ENCODE results near the gene NDOR1.
"Not testable (repeated sequence)": the region's sequence is repeated elsewhere in the genome, so short reads cannot be mapped to it uniquely, and the experiment has no call there.

Gene NDOR1

GRCh38 chr9:137236238-137236935 is 30.9 kb downstream of the NDOR1 start:
- TF ChIP-seq CTCF (IDR thresholded peaks at IDR 0.05; ENCODE audit: insufficient read depth, low read length, poor library complexity, severe bottlenecking), result peak; percentile 99
- DNase-seq (ENCODE audit: extremely low read depth, insufficient read length), result peak; percentile 85
- peak overlapping the region; percentile 31; the same call in 1 of the 2 replicates for H3K4me3 ChIP-seq (replicated peaks; ENCODE audit: low read depth, low read length)
- no peaks in the 10 kb centered on the region; the same call in 1 of the 2 replicates for H3K27me3 ChIP-seq (replicated peaks; ENCODE audit: control insufficient read depth, insufficient read depth, low read length)
- no peaks in the 10 kb centered on the region for H3K36me3 ChIP-seq (ENCODE audit: control insufficient read depth, insufficient read depth, low read length)

- H3K4me3 ChIP-seq (replicated peaks; ENCODE audit: low read depth, low read length), result peak overlapping the region; percentile 31; the same call in 1 of the 2 replicates
- TF ChIP-seq CTCF (IDR thresholded peaks at IDR 0.05; ENCODE audit: insufficient read depth, low read length, poor library complexity, severe bottlenecking), result no peak
- no peak for DNase-seq (ENCODE audit: extremely low read depth, insufficient read length)
- no peaks in the 10 kb centered on the region; the same call in 1 of the 2 replicates for H3K27me3 ChIP-seq (replicated peaks; ENCODE audit: control insufficient read depth, insufficient read depth, low read length)
- H3K36me3 ChIP-seq (ENCODE audit: control insufficient read depth, insufficient read depth, low read length), result peaks cover under 1% of the 10 kb centered on the region
Observed at GRCh38 chr9:137236936-137237421, 31.5 kb downstream of the NDOR1 start.

- no peak for DNase-seq (ENCODE audit: extremely low read depth, insufficient read length)
- Histone ChIP-seq H3K27me3 (replicated peaks; ENCODE audit: control insufficient read depth, insufficient read depth, low read length) (no peaks in the 10 kb centered on the region; the same call in 1 of the 2 replicates), H3K4me3 (replicated peaks; ENCODE audit: low read depth, low read length) (no peak overlapping the region), H3K36me3 (ENCODE audit: control insufficient read depth, insufficient read depth, low read length) (peaks cover 10% of the 10 kb centered on the region)
- TF ChIP-seq CTCF (IDR thresholded peaks at IDR 0.05; ENCODE audit: insufficient read depth, low read length, poor library complexity, severe bottlenecking), result no peak
Observed at GRCh38 chr9:137237759-137238726, 32.5 kb downstream of the NDOR1 start.

GRCh38 chr9:137239541-137240200 is 34.2 kb downstream of the NDOR1 start:
- not testable (repeated sequence) for DNase-seq (ENCODE audit: extremely low read depth, insufficient read length); H3K27me3 ChIP-seq (replicated peaks; ENCODE audit: control insufficient read depth, insufficient read depth, low read length)
- peak overlapping the region; percentile 80 for H3K4me3 ChIP-seq (replicated peaks; ENCODE audit: low read depth, low read length)
- H3K36me3 ChIP-seq (ENCODE audit: control insufficient read depth, insufficient read depth, low read length), result peaks cover 18% of the 10 kb centered on the region

GRCh38 chr9:137240318-137240840 is 34.9 kb downstream of the NDOR1 start:
- peak overlapping the region; percentile 80 for H3K4me3 ChIP-seq (replicated peaks; ENCODE audit: low read depth, low read length)
- no peak for DNase-seq (ENCODE audit: extremely low read depth, insufficient read length)
- TF ChIP-seq CTCF (IDR thresholded peaks at IDR 0.05; ENCODE audit: insufficient read depth, low read length, poor library complexity, severe bottlenecking), result peak; percentile 18
- peaks cover 18% of the 10 kb centered on the region for H3K36me3 ChIP-seq (ENCODE audit: control insufficient read depth, insufficient read depth, low read length)
- H3K27me3 ChIP-seq (replicated peaks; ENCODE audit: control insufficient read depth, insufficient read depth, low read length), result no peaks in the 10 kb centered on the region
